Sigmoid colon (tissue), 7 donors: ENCODE data around the gene RAG1. TPM values are rescaled to one million over a fixed set of nuclear protein-coding genes. Genes with fewer than 3 reads are reported as not detected.
A peak's percentile ranks its signal among the peaks of the same experiment; 100 is the strongest.

Experiments
- DNase-seq: peaks from one replicate; pipeline ENCODE4 v3.0.0-alpha.2; 2019
- H3K27ac ChIP-seq, 4 donors: fragments of 200-600 bp; sonication (generic); one replicate each; pipeline ENCODE4 v1.5.1; 2016 to 2019; ENCODE audit warnings: mild to moderate bottlenecking in 1 of 4
- H3K27me3 ChIP-seq, 3 donors: fragments of 200-600 bp; sonication (generic); one replicate each; pipeline ENCODE4 v1.5.1; 2019; ENCODE audit warnings: mild to moderate bottlenecking in 1 of 3
- H3K36me3 ChIP-seq, 4 donors: fragments of 200-600 bp; sonication (generic); one replicate each; pipeline ENCODE4 v1.5.1; 2016 to 2019
- H3K4me1 ChIP-seq, 4 donors: fragments of 200-600 bp; sonication (generic); one replicate each; pipeline ENCODE4 v1.5.1; 2017 to 2019
- H3K4me3 ChIP-seq, 4 donors: fragments of 200-600 bp; sonication (generic); one replicate each; pipeline ENCODE4 v1.5.1; 2017 to 2019; ENCODE audit warnings: mild to moderate bottlenecking in 2 of 4, moderate library complexity in 1 of 4
- H3K9me3 ChIP-seq, 4 donors: fragments of 200-600 bp in 3 of 4; sonication (generic) in 3 of 4; one replicate each; pipeline versions ENCODE4 v1.5.1 to v1.6.1; 2013 to 2019
- EP300 ChIP-seq, 4 donors: sonication (generic); formaldehyde crosslinking; IDR thresholded peaks; one replicate each; pipeline ENCODE4 v1.6.1; 2017; ENCODE audit warnings: antibody characterized with exemption in 4 of 4
- POLR2A ChIP-seq, 2 donors: fragments of 450-650 bp; IDR thresholded peaks; one replicate each; pipeline ENCODE4 v1.6.1; 2016; ENCODE audit warnings: antibody characterized with exemption in 2 of 2, mild to moderate bottlenecking in 2 of 2, moderate library complexity in 2 of 2
- POLR2AphosphoS5 ChIP-seq, 4 donors: sonication (generic); formaldehyde crosslinking; IDR thresholded peaks; one replicate each; pipeline ENCODE4 v1.6.1; 2017; ENCODE audit warnings: antibody characterized with exemption in 4 of 4
- WGBS, 2 donors: extraction: QIAGEN DNeasy Blood & Tissue Kit; methylation state at CpG; one replicate each; pipeline ENCODE4 v1.1.7; 2013; 5-methylcytosine and 5-hydroxymethylcytosine counted together
- intact Hi-C: fragments of 100-400 bp; cut with DNase I; formaldehyde crosslinking; loops from one replicate; pipeline ENCODE4 v1.15.1; 2023
- polyA plus RNA-seq, 3 donors: library from polyadenylated mRNA; stranded (reverse); fragments of 200-250 nt; gene quantifications; one replicate each; pipeline ENCODE4 v1.2.3, GENCODE V29; 2013
- total RNA-seq, 4 donors: library from RNA; depleted of rRNA; stranded (reverse); fragments of >200 nt; gene quantifications; one replicate each; pipeline ENCODE4 v1.1.0, GENCODE V29; 2016
- TF ChIP-seq, protein P1 (sequence below), 4 experiments: fragments of 450-650 bp in 3 of 4; fragments of 200-600 bp in 1 of 4; IDR thresholded peaks; one replicate each; pipeline ENCODE4 v1.5.1; 2016 to 2019; ENCODE audit warnings: antibody characterized with exemption in 4 of 4, mild to moderate bottlenecking in 3 of 4, moderate library complexity in 2 of 4
- donor health status: healthy with polysubstance abuse.
- donor health status: Bipolar disorder and iron deficiency.
- donor health status: healthy.

Gene RAG1
- total and polyA plus RNA-seq, 7 donors: 0.22 to 1.6 (median 0.66) TPM

DNA sequence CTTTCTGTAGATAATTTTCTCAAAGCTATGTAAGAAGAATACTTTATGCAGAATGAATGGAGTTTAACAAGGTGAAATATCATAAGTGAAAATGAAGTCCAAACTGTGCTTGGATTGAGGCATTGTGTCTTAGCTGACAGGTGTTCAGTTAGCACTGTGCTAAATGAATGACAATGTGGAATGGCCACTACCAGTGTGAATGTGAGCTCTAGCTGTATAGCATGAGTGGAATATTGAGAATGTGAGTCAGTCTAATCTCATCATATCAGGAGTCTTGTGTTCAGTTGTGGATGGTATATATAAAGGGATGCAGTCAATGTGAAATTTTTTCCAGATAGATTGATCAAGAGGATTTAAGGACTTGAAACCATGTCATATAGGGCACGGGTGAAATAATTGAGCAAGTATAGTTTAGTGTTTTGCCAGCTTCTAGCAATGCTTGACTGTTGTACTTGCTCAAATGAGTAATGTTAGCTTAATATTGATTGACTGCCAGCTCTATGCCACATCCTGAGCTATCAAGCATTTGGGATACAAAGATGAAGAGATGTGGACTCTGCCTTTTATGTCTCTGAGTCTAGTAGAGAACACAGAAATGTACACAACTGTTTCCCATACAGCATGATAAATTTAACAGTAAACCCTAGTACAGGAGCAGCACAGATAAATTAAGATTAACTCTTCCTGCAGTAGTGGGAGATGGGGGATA is 40.8 kb downstream of the RAG1 start:
- intact Hi-C loops: no loop called here
- no peak overlapping the region for H3K4me3 ChIP-seq
- no peaks in the 10 kb centered on the region for H3K9me3 ChIP-seq
- H3K27me3 ChIP-seq: no peaks in the 10 kb centered on the region
- no peaks in the 10 kb centered on the region for H3K4me1 ChIP-seq
- 81 to 85% methylated on average over 1 of the region's 1 CpG for whole genome bisulfite sequencing, 2 donors
- peaks cover 0 to 6% (median 2%) of the 10 kb centered on the region in 4 donors for H3K36me3 ChIP-seq
- TF ChIP-seq POLR2A (IDR thresholded peaks at IDR 0.05) (no peak), EP300 (IDR thresholded peaks at IDR 0.05) (no peak), POLR2AphosphoS5 (IDR thresholded peaks at IDR 0.05) (no peak)
- TF ChIP-seq, protein P1, sequence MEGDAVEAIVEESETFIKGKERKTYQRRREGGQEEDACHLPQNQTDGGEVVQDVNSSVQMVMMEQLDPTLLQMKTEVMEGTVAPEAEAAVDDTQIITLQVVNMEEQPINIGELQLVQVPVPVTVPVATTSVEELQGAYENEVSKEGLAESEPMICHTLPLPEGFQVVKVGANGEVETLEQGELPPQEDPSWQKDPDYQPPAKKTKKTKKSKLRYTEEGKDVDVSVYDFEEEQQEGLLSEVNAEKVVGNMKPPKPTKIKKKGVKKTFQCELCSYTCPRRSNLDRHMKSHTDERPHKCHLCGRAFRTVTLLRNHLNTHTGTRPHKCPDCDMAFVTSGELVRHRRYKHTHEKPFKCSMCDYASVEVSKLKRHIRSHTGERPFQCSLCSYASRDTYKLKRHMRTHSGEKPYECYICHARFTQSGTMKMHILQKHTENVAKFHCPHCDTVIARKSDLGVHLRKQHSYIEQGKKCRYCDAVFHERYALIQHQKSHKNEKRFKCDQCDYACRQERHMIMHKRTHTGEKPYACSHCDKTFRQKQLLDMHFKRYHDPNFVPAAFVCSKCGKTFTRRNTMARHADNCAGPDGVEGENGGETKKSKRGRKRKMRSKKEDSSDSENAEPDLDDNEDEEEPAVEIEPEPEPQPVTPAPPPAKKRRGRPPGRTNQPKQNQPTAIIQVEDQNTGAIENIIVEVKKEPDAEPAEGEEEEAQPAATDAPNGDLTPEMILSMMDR (IDR thresholded peaks at IDR 0.05): no peak
- no peak overlapping the region for H3K27ac ChIP-seq
- no peak for DNase-seq

DNA sequence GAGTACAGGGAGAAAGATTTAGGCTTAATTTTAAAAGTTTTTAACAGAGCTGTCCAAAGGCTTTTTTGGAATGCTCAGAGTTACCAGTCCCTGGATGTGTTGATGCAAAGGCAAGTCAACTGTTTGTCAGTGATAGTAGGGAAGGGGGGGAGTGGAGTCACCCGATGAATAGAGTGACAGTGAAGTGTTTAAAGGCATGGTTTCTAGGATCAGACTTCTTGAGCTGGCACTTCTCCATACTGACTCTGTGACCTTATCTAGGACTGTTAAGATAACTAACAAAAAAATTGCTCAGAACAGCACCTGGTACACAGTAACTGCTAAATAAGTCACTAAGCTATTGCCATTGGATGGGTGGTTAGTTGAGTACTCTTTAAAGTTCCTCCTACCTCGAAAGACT is 41.6 kb downstream of the RAG1 start:
- no peaks in the 10 kb centered on the region for H3K4me1 ChIP-seq
- H3K27ac ChIP-seq: no peak overlapping the region
- H3K9me3 ChIP-seq: no peaks in the 10 kb centered on the region
- no peaks in the 10 kb centered on the region for H3K27me3 ChIP-seq
- TF ChIP-seq POLR2A (IDR thresholded peaks at IDR 0.05) (no peak), POLR2AphosphoS5 (IDR thresholded peaks at IDR 0.05) (no peak), EP300 (IDR thresholded peaks at IDR 0.05) (no peak)
- TF ChIP-seq, protein P1 (IDR thresholded peaks at IDR 0.05): no peak
- H3K4me3 ChIP-seq: no peak overlapping the region
- 57 to 78% methylated on average over 2 of the region's 2 CpGs for WGBS, 2 donors
- peaks cover 0 to 6% (median 2%) of the 10 kb centered on the region in 4 donors for H3K36me3 ChIP-seq
- intact Hi-C loops: no loop called here
- no peak for DNase-seq

DNA sequence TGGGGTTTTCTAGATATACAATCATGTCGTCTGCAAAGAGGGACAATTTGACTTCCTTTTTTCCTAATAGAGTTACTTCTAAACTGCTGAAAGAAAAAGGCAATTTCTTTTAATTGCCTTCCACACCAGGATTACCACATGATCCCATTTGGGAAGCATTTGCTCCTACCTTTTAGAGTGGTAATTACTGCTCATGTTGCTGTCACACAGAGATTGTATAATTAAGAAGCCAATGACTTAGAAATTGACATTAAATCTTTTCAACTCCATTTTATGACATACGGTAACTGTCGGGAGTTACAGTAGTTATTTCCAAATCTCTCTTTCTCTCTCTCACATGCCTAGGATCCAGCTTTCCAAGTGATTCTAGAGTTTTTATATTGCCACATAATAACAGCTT is 48.0 kb downstream of the RAG1 start:
- Histone ChIP-seq H3K9me3 (no peaks in the 10 kb centered on the region), H3K4me3 (no peak overlapping the region), H3K27ac (no peak overlapping the region), H3K27me3 (no peaks in the 10 kb centered on the region), H3K36me3 (peaks cover 0 to 5% (median 2%) of the 10 kb centered on the region in 4 donors), H3K4me1 (peaks cover 0 to 34% (median 23%) of the 10 kb centered on the region in 4 donors)
- intact Hi-C loops: no loop called here
- no peak for DNase-seq
- WGBS, 2 donors: 77 to 90% methylated on average over 3 of the region's 3 CpGs
- TF ChIP-seq POLR2AphosphoS5 (IDR thresholded peaks at IDR 0.05): no peak
- no peak for TF ChIP-seq POLR2A (IDR thresholded peaks at IDR 0.05)
- no peak for TF ChIP-seq EP300 (IDR thresholded peaks at IDR 0.05)
- TF ChIP-seq, protein P1 (IDR thresholded peaks at IDR 0.05): no peak

DNA sequence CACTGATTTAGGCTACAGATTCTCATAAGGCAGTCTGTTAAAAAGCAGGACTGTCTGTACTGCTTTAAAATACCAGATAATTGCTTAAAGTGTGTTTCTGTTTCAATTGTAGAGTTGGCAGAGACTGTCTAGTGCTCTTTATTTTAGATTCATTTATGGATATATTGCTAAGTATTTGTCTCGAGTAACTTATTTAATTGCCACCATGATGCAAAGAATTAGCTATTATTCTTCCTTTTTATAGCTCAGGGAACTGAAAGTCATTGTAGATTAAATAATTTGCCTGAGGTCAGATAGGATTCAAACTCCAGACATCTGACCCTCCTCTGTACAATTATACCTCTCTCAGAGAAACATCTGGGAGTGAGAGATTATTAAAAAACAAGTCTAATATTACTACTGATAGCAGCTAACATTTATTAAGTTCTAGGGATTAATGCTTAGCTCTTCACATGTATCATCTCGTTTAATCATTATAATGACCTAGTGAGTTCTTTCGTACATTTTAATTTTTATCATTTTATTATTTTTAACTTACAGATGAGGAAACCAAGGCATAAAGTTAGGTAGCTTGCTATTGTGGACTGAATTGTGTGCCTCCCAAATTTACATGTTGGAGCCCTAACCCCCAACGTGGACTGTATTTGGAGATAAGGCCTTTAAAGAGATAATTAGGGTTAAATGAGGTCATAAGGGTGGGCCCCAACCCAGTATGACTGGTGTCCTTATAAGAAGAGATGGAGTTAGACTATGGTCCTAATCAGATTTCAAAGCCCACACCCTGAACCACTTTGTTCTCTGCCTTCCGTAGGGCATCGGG is 49.9 kb downstream of the RAG1 start:
- Histone ChIP-seq H3K27me3 (no peaks in the 10 kb centered on the region), H3K27ac (peak overlapping the region in 2 of 4 donors; percentile 57 to 63), H3K36me3 (no peaks in the 10 kb centered on the region), H3K4me1 (peaks cover 0 to 40% (median 23%) of the 10 kb centered on the region in 4 donors), H3K9me3 (no peaks in the 10 kb centered on the region), H3K4me3 (no peak overlapping the region)
- intact Hi-C loops: no loop called here
- 77 to 82% methylated on average over 6 of the region's 6 CpGs for WGBS, 2 donors
- TF ChIP-seq, protein P1 (IDR thresholded peaks at IDR 0.05): no peak
- TF ChIP-seq POLR2AphosphoS5 (IDR thresholded peaks at IDR 0.05): no peak
- TF ChIP-seq EP300 (IDR thresholded peaks at IDR 0.05): no peak
- TF ChIP-seq POLR2A (IDR thresholded peaks at IDR 0.05): no peak
- no peak for DNase-seq
